GM21515 (cell line): ENCODE measurements around the gene JAK1.
"Not testable (repeated sequence)": the region's sequence is repeated elsewhere in the genome, so short reads cannot be mapped to it uniquely, and the experiment has no call there.

Source experiments
- ATAC-seq: cut with Tn5 transposase; IDR thresholded peaks from one replicate; pipeline ENCODE4 v1.9.1; 2021; ENCODE audit not compliant: unreplicated experiment

Gene JAK1

DNA sequence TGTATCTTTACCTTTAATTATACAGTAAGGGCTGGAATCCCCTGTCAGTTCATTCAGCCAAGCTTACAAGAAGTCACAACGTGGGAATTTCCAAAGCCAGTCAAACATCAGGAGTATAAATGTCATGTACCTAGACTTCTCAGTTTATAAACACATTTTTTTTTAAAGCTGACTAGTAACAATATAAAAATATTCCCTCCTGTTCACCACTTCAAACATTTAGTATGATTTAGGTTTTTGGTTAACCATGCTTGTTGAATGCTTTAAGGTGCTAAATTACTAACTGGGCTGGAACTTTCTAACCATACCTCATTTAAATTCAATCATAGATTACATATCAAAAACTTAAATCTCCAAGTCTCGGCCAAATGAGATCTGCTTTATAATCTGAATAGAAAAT lies 44.0 kb downstream of the JAK1 start:
- no peak for ATAC-seq

DNA sequence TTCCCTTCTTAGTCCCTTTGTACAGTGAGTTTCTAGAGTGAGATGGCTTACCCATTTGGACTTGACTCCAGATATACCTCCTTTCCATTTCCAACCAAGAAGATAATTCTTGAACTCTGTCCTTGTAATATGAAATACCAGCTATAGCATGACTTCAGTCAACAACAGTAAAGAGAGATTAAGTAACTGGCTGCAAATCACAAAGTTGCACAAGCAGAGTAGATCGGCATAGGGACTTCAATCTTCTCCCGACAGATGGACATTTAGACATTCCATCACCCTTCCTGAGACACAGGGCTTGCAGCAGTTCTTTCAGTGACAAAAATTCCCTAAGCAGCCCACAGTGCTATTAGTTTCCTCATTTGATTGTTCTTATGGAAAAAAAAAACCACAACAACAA lies 44.6 kb downstream of the JAK1 start:
- ATAC-seq: no peak

DNA sequence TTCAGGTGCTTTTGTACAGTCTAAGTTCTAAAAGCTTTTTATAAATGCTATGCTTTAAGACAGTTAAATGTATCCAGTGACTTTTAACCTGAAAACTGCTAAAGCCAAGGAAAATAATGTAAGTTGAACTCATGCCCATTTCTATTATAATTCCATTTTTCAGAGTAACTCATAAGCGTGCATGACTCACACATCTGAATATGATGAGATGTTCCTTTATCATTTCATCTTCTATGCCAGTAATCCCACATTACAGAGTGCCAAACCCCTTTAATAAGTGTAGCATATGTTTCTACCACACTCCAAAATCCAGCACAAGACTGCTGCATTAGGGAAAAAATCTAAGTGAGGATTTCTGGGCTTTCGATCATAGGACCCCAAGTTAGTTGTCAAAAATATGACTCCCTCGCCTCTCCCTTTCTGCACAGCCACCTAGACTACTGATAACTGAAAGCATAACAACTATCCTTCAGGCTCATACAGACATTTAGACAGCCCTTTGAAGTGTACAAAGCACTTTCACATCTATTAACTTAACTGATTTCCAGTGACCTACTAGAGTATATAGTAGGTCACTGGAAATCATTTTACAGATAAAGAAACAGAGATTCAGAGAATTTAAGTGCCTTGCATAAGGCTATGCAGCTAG lies 45.3 kb downstream of the JAK1 start:
- no peak for ATAC-seq

GRCh38 chr1:64919120-64919519 lies 47.2 kb downstream of the JAK1 start:
- not testable (repeated sequence) for ATAC-seq

GRCh38 chr1:64917907-64918306 lies 48.4 kb downstream of the JAK1 start:
- ATAC-seq: no peak

DNA sequence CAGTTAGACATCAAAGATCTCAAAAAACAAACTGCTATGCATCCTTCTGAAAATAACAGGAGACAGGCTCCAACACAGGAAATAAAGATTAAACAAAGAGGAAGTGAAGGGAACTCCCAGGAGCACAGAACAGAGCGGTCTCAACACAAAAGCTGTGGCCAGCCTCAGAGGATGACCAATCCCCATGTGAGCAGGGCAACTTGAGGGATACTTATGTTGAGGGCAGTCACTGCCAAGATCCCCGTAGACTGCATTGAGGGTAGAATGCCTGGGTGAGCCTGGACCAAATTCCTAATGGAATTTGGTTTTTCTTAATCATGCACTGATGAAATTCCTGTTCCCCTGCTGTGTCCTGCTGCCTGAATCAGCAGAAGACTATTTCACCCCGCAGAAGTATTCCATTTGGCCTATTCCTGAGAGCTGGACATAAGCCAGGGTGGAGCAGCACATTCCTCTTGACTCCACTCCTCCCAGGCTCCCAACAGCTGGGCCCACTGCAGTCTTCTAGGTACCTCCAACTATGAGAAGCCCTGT lies 49.0 kb downstream of the JAK1 start:
- ATAC-seq: no peak

DNA sequence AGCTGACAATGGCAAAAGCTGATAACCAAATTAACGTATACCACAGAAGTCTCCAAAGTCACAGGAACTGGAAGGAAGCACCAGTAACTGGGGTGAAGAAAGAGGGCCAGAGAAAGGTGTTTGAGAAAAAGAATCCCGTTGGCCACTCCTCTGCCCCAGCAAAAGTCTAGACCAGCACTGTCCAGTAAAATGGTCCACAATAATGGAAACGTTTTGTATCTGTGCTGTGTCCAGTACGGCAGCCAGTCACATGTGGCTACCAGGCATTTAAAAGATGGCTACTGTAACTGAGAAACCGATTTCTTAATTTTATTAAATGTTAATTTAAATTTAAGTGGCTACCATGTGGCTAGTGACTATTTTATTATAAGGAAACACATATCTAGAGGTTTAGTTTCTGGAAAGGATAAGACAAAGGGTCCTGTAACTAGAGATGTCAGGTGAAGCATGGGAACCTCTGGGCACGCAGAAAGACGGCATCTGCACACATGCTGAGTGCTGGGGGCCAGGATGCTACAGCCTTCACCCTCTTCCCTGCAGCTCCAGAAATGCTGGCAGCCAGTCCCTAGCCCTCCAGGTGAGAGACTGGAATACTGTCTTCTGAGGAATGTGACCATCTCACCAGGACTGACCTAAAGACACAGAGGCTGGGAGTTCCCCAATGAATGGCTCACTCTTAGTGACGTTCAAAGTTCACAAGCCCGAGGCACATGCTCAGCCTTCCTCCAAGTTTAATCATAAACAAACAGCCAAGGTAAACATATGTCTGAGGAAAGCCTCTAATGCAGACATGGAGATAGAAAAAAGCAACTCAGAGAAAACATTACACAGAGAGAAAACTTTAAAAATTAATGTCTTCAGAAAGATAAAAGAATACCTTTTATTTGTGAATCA lies 50.7 kb downstream of the JAK1 start:
- no peak for ATAC-seq

GRCh38 chr1:64913361-64914015 lies 52.9 kb downstream of the JAK1 start:
- ATAC-seq: no peak

- no peak for ATAC-seq
These were observed 54.2 kb downstream of the JAK1 start for GRCh38 chr1:64912191-64912590.

- ATAC-seq: no peak
These were observed 55.0 kb downstream of the JAK1 start for GRCh38 chr1:64911326-64911725.

DNA sequence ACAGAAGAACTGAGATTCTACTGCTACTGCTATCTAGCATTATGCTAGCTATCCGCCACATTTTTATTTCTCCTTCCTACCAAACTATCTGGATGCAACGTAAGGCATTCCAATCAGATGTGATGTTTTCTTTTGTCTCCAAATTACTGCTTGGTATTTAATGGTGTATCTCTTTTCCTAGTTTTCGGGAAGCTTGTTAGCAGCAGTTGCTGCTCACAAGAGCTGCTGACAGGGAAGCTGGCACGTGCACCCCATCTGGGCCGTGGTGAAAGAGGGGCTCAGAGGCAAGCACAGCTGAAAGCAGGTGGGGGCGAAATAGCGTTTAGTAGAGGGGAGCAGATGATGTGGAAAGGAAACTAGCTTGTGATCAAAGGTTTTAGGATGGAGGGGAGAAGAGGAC lies 57.3 kb downstream of the JAK1 start:
- no peak for ATAC-seq

DNA sequence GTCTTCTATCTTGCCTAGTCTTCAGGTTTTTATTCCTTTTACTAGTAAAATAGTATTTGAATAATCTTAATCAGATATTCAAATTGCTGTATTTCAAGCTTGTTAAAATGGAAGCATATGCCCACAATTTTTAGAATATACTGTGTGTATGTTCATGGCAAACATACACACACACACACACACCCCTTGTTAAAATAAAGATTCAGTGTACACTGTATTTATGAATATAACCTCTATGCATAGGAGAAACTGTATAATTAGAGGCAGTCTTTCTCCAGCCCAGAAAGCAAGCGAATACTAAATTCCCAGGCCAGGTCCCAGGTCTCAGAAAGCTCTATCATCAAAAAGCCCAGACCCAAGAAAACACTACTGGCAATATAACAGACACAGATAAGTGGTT lies 57.8 kb downstream of the JAK1 start:
- no peak for ATAC-seq

DNA sequence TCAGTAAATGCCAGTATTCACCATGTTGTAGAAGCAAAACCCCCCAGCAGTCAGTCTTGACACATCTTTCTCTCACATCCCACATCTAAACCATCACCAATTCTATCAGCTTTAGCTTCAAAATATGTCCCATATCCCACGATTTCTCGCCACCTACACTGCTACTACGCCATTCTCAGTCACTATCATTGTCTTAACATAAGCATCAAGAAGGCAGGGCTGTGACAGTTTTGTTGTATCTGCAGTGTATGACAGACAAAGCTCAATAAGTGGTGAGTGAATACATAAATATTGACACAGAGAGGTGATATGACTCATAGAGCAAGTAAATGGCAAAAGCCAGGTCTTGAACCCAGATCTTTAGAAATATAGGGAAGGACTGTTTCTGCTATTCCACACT lies 59.9 kb downstream of the JAK1 start:
- ATAC-seq: no peak

DNA sequence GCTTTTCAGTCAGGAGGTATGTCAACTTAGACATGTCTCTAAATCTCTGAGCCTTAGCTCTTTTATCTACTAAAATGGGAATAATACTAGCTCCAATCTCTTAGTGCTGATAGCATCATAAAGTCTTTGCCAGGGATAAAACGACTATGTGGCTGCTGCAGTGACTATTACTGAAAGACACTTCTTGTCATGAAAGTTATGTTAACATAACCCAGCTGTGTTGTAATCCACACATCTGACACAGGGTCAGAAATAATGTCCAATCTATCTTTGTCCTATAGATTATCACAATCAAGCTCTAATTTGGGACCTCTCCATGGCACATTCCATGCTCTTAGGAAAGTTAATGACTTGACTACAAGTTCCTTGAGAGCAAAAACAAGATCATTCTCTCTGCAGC lies 62.8 kb downstream of the JAK1 start:
- ATAC-seq: no peak

DNA sequence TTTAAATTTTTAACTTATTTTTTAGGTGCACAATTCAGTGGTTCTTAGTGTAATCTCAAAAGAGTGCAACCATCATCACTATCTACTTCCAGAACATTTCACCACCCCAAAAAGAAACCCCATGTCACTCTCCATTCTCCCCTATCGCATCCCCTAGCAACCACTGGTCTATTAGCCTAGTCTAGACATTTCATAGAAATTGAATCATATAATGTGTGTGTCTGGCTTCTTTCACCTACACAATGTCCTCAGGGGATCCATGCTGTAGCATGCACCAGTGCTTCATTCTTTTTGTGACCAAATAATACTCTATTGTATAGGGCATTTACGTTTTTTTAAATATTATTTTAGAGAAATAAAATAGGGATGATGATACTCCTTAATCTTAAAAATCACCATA lies 64.7 kb downstream of the JAK1 start:
- no peak for ATAC-seq

- ATAC-seq: no peak
These were observed 65.4 kb downstream of the JAK1 start for GRCh38 chr1:64900916-64901315.

DNA sequence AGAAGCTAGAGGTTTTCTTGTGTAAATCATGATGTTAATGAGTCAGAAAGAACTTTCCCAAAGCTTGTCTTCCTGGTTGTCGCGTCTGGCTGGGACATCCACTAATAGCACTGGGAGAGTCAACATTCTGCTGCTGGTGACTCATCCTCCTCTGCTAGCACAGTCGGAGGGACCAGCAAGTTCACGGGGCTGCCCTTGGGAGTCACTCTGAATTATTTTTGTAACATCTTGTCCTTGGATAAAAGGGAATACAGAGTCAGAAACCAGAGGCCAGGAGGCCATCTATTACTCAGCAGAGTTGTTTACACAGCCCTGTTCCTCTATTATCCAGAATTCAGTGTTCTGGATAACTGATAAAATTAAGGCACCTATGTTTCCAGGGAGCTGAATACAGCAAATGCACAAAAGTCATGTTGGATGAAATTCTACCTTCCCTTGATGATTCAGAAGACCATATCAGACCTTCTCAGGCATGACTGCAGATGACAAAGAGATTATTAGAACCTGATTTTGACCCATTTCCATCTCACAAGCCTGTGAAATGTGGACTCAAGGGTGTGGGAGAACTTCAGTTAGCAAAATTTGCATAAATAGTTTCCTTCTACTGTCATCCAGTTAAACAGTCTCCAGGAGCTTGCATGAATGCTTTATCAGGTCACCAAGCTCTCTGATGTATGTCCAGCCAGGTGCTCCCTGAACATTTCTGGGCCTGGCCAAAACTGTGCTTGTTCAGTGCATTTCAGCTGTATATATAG lies 68.1 kb downstream of the JAK1 start:
- peak; percentile 50 for ATAC-seq

GRCh38 chr1:64896551-64896950 lies 69.8 kb downstream of the JAK1 start:
- ATAC-seq: no peak

GRCh38 chr1:64895500-64895899 lies 70.8 kb downstream of the JAK1 start:
- ATAC-seq: peak; percentile 85

DNA sequence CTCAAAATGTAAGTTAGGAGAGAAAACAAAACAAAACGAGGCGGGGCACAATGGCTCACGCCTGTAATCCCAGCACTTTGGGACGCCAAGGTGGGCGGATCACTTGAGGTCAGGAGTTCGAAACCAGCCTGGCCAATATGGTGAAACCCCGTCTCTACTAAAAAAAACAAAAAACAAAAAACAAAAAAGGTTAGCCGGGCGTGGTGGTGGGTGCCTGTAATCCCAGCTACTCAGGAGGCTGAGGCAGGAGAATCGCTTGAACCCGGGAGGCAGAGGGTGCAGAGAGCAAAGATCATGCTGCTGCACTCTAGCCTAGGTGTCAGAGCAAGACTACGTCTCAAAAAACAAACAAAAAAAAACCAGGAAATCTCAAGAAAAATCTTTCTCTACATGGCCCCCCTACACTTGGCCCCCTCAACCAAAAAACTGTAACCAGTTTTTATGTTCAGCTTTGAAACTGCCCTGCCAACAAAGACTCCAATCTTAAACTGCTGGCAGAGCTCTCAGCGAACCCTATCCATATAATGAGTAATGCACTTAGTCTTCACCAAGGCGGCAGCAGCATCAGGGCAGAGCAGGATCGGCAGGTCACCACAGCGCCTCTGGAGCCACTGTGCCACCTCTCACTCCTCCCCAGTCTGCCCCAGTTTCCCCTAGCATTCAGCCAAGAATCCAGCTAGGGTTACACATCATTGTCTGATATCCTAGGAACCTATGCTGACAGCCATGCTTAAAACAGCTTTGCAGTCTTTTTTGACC lies 71.7 kb downstream of the JAK1 start:
- ATAC-seq: no peak
